ENCODE results near the gene SLC4A4.

Gene SLC4A4

DNA sequence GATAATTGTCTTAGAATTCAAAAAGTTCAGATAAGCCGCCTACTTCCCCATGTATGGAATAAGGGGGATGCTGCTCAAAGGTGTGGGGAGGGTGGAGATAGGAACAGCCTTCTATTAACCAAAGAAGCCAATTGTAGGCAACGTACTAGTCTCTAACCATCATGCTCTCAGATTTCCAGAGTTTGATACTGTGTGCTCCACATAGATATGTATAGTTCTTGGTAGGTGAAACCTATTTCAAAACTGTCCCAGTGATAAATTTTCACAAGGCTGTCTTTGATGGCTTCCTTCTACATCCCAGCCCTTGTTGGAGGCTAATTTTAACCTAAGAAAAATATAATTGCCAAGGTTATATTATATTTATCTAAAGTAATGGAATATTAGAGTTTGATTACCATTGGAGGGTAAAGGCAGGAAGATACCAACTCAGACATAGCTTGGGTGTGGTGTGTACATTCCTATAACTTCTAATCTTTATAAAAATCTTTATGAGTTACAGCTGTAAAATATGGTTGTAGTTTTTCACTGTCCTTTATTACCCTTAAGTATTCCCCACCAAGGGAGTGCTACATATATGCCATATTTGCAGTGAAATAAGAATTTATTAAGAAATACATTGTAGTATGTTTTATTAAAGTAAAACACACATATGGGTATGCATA is 87.7 kb downstream of the SLC4A4 start:
- no peak for DNase-seq

DNA sequence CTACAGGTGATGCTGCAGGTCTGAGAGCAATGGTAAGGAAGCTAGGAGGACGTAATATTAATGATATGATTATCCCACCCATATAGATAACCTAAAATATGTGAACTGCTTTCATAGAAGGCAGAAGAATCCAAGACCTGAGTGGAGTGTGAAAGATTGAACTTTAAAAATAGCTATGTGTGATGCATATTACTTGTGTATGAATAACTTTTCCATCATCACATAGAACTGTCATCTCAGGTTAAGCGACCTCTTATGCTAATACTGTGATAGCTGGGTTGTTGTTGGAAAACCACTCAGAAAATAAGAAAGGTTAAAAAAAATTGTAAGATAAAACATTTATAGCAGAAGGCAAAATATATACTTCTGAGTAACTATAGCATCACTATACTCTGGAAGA is 90.3 kb downstream of the SLC4A4 start:
- no peak for DNase-seq

DNA sequence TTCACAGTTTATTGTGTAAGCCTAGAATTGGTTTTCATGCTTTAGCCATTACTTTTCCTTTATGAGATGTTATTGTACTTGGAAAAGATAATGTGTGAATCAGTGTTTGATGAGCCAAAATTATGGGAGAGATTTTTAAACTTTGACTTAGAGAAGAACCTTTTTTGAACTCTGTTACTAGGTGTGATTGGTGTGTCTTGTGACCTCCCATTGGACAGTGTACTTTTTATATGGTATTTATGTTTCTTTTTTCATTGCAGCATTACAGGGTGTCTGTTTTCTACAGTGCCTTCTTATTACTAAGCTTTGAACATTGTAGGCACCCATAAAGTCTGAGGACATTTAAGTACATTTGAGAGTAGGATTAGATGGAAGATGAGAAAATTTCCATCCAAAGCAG is 91.1 kb downstream of the SLC4A4 start:
- no peak for DNase-seq

DNA sequence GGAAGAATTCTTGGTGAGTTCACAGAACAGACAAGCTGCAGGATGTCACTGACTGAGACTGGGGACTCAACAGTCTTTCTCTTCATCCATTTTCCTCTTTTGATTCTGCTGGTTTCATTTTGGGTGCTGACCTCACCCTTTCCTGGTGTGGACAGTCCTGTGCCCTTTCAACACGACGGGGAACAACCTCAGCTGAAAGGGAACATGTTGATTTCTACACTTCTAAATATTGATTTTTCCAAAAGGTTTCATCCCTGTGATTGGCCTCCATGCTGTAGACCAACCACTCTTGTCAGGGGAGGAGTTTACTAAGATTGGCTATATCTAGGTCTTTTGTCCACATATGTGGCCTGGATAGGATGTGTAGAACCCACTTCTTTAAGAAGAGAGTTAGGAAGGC is 91.8 kb downstream of the SLC4A4 start:
- DNase-seq: no peak

DNA sequence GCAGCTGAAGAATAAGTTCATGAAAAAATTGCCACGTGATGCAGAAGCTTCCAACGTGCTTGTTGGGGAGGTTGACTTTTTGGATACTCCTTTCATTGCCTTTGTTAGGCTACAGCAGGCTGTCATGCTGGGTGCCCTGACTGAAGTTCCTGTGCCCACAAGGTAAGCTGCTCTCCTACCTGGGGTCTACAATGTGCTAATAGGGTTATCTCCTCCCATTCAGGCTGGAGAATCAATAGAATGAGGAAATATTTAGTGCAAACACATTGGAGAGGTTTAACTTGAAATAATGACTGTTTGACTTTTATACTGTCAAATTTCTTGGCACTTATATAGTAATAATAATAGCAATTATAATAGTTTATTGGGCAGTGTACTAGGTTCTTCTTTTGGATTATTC is 101.8 kb downstream of the SLC4A4 start:
- DNase-seq: no peak

DNA sequence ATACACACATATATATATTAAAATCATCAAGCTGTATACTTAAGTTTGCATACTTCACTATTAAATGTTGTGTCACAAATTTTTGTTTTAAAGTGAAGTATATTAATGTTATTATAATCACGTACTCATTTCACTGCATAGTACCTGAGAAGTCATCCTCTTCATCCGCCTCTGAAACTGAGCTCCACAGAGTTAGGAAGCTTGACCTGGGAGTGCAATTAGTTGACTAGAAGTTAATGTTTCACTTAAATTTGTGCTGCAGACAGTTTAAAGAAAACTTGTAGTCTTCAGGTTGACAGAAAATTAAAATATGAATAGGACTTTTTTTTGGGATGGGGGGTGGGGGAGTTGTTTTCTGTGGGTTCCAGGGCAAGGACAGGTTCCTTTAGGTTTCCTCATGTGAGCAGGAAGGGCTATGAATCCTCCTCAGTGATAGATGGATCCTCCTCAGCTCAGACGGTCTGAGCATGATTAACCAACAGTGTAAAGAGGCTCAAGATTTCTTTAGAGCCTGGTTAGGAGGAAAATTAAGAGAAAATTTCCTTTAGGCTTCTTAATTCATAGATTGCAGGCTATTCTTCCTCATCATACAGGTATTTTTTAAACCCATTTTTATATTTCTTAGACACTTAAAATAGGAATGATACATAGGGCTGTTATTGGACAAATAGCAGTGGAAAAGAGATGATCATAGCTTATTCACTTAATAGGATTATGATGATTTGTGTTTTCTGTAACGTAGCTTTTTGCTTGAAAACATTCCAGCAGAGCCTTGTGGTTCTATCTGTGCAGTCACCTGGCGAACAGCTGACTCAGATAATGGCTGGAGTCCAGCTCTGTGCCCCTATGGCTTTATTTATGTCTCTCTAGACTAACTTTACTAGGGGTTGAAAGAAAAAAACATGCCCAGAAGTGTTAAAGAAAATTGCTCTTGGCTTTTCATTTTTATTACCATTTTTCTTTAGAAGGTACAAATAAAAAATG is 102.7 kb downstream of the SLC4A4 start:
- no peak for DNase-seq

DNA sequence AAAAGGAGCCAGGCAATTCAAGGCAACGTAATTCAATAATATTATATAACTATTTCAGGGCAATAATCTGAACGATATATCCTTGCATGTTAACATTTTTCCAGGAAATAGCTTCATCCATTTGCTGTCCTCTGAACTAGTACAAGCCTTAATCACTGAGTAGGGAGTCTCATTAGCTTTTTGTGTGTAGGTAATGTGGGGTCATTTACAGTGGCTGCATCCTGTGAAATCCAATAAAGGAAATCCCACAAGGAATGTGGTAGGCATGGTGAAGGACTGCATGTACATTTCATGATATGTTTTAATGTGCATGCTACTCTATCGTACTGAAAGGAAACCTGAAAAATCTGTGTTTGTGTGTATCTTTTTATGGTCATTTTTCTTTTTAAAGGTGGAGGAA is 103.5 kb downstream of the SLC4A4 start:
- DNase-seq: no peak

DNA sequence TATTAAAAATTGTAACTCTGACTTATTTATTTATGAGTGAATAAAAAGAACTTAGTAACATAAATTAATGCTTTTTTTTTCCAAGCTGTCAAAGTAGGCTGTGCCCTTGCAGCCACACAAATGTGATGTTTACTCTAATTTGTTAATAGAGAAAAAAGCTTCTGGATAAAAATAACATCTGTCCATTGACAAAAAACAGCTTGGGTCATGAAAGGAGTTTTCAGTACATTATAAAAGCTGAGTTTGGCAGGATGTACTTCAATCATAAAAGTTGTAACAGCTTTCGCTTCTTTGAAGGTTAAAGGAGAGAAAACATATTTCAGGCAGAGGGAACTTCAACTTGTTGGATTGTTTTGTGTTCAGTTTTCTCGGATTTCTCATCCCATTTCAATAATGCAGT is 105.6 kb downstream of the SLC4A4 start:
- no peak for DNase-seq

DNA sequence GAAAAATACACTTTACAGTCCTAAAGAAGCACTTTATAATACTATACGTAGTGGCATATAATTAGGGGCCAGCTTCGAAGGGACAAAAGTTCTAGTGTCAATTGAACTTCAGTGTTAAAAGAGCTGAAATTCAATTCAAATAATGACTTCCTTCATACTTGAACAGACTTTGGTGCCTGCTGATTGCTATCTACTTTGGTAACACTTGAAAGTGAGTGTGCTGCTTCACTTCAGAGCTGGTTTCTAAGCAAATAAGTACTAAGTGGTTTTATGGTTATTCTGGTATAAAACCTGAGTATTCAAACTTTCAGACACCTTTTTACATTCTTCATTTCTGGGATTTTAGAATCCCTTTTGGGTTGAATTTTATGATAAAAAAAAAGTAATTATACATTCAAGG is 107.0 kb downstream of the SLC4A4 start:
- DNase-seq: no peak

DNA sequence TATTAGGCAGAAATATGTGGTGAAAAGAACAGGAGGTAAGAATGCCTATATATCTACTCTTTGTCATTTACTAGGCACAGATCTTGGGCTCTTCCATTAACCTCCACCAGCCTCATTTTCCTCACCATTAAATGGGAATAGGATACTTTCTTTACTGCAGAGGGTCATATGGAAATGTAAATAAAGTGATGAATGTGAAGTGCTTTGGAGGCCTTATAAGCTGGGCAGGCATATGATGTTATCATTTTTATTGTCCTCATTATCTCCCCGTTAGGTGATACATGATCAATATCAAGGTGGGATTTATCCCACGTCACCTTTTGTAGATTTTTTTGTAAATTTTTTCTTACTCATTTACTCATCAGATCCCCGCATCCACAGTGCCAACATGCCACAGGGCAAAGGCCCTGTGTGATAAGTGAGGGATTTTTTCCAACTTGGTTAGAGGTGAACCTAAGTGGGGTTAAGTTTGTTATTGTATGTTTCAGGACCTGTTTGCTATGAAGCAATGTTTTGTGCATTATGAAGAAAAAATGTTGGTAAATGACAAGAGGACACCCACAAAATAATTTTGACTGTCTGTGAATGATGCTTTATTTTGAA is 107.8 kb downstream of the SLC4A4 start:
- DNase-seq: no peak

DNA sequence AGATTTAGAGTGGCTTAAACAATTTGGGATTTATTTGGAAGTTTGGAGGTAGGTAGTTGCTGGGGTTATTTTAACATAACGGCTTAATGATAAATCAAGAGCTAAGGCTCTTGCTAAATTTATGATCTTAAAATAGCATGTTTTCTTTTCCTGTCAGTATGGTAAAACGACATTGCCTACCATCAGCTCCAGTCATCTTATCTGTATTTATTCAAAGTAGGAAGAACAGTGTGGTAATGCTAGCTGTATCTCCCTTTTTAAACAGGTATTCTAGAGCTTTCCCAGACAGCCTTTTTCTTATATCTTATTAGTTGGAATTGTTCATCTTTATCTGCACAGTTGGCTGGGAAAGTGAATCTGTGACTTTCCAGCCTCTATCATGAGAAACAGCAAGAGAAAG is 110.2 kb downstream of the SLC4A4 start:
- DNase-seq: no peak

DNA sequence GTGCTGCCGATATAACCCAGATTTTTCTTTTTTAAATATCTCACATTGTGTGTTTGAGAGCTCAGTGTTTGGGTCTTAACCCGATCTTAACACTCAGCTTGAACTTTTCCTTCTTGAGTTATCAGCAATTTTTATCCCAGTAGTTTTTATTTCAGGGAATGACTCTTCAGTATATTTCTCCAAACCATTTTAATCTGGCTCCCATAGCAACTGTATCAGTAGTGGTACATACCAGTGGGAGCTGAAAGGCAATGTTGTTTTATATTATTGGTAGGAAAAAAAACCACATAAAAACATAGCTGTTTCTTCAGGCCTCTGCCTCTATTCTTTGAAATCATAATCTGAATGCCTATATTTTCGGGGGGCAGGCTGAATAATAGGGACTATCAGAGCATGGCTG is 111.1 kb downstream of the SLC4A4 start:
- no peak for DNase-seq

DNA sequence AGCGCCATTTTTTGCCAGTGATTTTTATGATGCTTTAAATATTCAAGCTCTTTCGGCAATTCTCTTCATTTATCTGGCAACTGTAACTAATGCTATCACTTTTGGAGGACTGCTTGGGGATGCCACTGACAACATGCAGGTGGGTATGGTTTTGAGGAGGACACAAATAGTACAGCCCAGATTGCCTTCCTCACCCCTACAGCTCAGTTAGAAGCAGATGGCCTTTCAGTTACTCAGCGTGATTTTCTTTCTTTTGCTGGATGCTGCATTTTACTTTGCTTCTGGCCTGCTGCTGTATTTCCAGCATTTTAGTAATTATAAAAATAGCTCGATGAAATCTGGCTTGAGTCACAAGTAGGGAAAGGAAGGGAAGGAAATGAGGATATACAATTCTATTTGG is 114.7 kb downstream of the SLC4A4 start:
- DNase-seq: no peak

DNA sequence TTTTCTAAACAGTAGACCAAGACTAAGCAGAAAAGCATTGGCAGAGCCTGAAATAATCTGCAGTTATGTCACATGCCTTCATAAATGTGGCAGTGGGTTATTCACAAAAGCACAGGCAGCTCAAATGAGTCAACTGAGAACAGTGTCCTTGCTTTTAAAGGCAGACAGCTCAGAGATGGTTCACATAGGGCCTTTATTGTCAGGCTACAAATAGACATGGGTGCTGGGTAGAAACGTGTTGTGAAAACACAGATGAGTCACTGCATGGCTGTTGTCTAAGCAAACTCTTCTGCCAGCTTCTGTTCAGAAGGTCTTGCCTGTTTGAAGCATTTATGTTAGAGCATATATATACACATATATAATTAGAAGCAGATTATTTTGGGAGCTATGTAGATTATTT is 118.0 kb downstream of the SLC4A4 start:
- DNase-seq: no peak

DNA sequence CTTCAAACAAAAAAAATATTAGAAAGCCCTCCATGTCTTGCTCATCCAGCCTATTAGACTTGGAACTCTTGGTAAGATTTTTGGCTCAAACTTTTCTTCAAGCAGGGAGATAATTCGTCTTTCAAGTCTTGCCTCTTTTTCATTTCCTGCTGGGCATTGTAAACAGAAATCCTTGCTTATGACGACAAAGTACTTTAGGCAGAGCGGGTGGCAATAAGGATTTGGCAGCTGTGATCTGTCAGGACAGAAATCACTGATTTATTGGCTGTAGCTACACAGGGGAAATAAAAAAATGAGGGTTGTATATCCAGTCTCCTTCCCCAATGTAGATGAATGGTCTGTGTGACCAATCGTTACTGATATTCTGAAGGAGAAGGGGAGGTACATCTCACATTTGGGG is 121.6 kb downstream of the SLC4A4 start:
- DNase-seq: no peak

DNA sequence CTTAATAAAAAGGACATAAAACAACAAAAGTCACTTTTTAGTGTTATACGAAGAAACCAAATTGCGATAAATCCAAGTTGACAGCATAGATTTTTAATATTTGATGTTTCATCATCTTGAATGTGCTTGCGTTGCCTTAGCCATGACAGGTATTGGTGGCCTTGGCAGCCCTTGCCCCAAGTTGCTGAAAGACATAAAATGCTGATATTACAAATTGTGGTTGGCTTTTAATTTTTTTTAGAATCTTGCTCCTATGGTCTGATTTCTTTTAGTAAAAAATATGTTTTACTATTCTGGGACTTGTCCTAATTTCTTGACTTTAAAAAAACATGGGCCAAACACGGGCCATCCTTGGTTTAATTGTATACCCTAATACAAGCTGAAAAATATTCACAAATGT is 122.6 kb downstream of the SLC4A4 start:
- DNase-seq: no peak

DNA sequence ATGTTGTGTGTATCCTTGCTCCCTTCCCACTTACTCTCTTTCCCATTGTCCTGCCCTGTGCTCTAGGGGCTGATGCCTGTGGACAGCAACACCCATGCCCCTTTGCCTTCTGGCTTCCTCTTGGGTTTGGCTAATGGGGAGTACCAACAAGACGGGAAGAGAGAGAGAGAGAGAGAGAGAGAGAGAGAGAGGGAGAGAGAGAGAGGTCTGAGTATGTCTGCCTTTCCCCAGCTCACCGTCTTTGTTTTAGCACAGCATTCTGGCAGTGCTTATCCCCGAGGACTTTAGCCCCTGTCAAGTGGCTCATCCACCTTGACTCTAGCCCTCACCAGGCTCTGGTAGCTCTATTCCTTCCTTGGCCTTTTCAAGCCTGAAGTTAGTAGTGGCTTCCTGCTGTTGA is 128.0 kb downstream of the SLC4A4 start:
- DNase-seq: no peak

DNA sequence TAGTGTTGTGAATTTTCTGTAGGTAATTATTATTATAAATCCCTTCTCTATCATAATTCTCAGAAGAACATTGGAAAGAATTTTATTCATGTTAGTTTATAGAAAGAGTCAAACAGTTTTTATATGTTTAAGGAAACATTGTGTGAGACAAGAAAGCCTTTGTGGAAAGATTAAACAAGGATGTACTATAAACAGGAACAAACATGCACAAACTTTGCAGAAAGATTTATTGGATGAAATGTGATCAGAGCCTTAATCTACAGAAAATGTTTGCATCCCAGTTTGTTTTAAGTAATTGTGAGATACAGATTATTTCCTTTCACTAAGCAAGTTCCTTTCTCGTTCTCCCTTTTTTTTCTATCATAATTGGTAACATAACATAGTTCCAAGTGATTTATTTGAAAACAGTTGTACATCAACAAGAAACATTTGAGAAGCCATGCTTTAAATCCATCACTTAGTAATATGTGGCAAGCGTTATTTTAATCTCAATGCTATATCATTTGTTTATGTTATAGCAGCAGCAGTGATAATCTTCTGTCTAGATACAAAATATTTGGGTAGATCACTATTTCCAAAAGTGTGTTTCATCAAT is 129.4 kb downstream of the SLC4A4 start:
- DNase-seq: no peak

DNA sequence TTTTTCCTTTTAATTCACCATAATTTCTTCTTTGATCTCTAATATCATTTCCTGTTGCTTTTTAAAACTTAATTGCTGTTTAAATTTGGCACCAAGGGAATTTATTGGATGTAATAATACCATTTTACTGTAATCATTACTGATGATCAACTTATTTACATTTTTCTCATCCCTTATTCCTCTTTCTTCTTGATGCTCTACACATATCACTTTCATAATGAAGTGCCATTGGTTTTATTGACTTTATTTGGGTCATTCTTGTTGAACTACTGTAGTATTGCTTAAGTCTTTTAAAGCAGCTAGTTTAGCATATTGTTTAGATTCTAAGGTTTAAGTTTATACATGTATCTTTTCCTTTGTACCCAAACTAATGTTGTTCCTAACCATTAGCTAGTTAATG is 130.7 kb downstream of the SLC4A4 start:
- DNase-seq: no peak

DNA sequence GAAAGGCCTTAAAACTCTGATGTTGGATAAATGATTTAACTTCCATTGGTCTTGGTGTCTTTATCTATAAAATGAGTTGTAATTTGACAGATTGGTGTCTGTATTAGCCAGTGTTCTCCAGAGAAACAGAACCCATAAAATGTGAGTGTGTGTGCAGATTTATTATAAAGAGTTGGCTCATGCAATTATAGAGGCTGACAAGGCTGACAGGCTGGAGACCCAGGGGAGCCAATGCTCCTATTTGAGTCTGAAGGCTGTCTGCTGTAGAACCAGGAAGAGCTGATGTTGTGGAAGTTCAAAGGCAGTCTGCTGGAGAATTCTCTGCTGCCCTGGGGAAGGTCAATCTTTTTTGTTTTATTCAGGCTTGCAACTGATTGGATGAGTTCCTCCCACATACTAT is 131.7 kb downstream of the SLC4A4 start:
- DNase-seq: no peak

DNA sequence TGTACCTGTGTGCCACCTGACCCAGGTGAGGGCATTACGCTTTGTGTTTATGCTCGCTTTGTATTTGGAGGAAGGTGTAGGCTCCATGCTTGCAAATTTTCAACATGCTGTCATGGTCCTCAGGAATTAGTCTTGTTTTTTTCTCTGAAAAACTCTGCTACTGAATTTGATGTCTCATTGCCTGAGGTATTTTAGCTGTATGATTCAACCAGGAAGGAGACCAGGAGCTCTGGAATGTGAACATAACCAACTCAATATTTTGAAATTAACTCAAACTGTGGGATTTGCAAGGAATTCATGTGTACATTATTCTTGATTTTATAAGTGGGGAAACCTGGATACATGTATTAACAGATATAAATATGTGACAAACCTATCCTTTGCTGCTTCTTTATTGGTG is 134.1 kb downstream of the SLC4A4 start:
- DNase-seq: no peak

DNA sequence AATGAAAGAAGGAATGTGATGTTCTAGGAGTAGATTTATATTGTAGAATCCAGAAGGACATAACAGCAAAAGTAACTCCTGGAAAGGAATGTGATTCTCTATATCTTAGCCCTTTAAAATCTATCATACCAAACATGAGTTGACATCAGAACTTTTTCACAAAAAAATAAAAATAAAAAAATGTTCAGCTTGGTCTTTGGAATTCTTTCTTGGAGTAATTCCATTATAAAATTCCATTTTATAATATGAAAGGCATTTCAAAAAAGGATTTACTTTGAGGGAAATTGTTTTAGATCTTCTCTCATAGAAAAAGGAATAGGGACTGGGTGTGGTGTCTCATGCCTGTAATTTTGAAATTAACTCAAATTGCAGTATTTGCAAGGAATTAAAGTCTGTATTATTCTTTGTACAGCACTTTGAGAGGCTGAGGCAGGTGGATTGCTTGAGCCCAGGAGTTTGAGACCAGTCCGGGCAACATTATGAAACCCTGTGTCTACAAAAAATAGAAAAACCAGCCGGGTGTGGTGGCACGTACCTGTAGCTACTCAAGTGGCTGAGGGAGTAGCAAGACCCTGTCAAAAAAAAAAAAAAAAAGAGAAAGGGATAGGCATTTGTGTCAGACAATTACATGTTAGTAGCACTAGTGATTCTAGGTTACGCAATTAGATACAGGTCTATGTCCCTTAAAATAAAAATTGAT is 134.9 kb downstream of the SLC4A4 start:
- DNase-seq: no peak

DNA sequence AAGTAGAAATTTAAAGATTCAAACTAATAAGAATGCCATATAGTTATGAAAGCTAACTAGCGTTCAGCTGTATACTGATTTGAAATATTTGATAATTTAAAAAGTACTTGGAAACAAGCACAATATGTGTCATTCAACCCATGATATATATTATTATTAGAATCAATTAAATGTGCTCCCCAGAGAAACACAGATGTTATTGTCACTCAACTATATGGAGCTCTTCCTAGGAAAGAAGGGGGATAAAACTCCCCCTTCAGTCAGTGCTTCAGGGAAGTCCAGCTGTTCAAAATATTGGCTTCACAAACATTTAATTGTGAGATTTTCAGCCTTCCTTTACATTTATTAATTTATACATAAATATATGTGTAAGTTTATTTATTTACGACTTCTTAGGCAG is 135.9 kb downstream of the SLC4A4 start:
- DNase-seq: no peak
